ENCODE data around the gene FLNB.
A peak's percentile ranks its signal among the peaks of the same experiment; 100 is the strongest.

The FLNB gene

DNA sequence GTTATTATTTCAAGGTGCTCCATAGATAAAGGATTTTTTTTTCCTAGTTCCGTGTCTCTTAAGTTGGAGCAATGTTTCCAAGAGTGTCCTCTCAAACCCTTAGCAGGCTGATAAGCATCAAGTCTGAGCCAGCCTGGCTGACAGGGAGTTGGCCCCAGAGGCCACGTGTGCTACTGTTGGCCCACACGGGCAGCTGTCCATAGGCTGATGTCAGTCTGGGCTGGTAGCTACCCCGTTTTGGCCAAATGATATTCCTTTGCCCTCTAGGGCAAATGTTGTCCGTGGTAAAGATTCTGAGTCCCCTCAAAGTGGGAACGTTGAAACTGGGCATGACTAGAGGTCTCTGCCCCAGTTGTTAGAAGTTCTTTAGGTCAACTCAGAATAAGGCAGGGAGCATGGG lies 99.4 kb downstream of the FLNB start:
- Histone ChIP-seq H3K9me3 (ENCODE audit: severe bottlenecking) (no peaks in the 10 kb centered on the region), H3K36me3 (ENCODE audit: low read depth) (peaks cover 100% of the 10 kb centered on the region), H3K27ac (ENCODE audit: poor library complexity, severe bottlenecking) (no peak overlapping the region), H3K4me3 (ENCODE audit: severe bottlenecking) (no peak overlapping the region), H3K27me3 (ENCODE audit: insufficient read depth, poor library complexity, severe bottlenecking) (no peaks in the 10 kb centered on the region), H3K4me1 (ENCODE audit: insufficient read depth, poor library complexity, severe bottlenecking) (peaks cover 8% of the 10 kb centered on the region)
- ATAC-seq (ENCODE audit: low read depth) (no peak), DNase-seq (ENCODE audit: low spot score) (no peak)
- TF ChIP-seq, protein P1, sequence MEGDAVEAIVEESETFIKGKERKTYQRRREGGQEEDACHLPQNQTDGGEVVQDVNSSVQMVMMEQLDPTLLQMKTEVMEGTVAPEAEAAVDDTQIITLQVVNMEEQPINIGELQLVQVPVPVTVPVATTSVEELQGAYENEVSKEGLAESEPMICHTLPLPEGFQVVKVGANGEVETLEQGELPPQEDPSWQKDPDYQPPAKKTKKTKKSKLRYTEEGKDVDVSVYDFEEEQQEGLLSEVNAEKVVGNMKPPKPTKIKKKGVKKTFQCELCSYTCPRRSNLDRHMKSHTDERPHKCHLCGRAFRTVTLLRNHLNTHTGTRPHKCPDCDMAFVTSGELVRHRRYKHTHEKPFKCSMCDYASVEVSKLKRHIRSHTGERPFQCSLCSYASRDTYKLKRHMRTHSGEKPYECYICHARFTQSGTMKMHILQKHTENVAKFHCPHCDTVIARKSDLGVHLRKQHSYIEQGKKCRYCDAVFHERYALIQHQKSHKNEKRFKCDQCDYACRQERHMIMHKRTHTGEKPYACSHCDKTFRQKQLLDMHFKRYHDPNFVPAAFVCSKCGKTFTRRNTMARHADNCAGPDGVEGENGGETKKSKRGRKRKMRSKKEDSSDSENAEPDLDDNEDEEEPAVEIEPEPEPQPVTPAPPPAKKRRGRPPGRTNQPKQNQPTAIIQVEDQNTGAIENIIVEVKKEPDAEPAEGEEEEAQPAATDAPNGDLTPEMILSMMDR (IDR thresholded peaks at IDR 0.05; ENCODE audit: poor library complexity, severe bottlenecking): no peak

DNA sequence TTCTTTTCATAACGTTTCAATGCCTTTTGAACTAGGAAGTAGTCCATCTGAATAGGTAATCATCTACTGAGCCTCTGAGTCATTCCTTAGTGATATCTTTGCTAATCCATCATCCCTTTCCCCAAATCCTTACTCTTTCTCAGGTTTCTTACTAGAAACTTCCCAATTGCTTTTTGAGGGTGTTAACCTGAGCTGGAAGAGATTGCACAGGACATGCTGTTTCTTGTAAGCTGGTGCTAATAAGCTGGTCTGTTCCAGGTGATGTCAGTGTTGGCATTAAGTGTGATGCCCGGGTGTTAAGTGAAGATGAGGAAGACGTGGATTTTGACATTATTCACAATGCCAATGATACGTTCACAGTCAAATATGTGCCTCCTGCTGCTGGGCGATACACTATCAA lies 101.5 kb downstream of the FLNB start:
- Histone ChIP-seq H3K4me1 (ENCODE audit: insufficient read depth, poor library complexity, severe bottlenecking) (peaks cover 8% of the 10 kb centered on the region), H3K4me3 (ENCODE audit: severe bottlenecking) (no peak overlapping the region), H3K27me3 (ENCODE audit: insufficient read depth, poor library complexity, severe bottlenecking) (no peaks in the 10 kb centered on the region), H3K27ac (ENCODE audit: poor library complexity, severe bottlenecking) (peak overlapping the region; percentile 20), H3K9me3 (ENCODE audit: severe bottlenecking) (no peaks in the 10 kb centered on the region), H3K36me3 (ENCODE audit: low read depth) (peaks cover 100% of the 10 kb centered on the region)
- TF ChIP-seq, protein P1 (IDR thresholded peaks at IDR 0.05; ENCODE audit: poor library complexity, severe bottlenecking): no peak
- 0 out of 3 replicates have a peak, but pooled peaks have one; percentile 1 for ATAC-seq (ENCODE audit: low read depth)
- no peak for DNase-seq (ENCODE audit: low spot score)

DNA sequence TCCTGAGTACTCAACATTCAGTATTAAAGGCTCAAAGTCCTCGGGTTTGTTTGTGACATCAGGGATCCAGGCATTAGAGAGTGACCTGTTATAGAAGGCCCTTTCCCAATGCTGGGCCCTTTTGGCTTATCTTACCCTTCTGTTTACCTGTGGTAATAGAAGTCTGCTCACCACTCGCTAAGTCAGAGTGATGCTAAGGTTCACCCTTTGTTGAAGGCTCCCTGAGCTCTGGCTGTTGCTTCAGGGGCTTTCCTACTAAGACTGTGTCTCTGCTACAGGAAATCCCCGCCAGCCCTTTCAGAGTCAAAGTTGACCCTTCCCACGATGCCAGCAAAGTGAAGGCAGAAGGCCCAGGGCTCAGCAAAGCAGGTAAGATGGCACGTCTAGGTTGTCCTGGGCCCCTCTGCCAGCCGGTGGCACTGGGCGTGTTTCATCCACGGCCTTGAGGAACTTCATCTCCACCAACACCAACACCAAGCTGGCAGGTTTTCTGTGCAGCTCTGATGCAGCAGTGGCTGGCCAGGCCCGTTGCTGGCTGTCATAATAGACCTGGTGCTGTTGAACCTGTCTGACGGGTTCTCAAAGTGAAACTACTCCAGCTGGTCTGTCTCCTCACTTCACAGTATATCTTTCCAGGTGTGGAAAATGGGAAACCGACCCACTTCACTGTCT lies 103.4 kb downstream of the FLNB start:
- Histone ChIP-seq H3K4me3 (ENCODE audit: severe bottlenecking) (no peak overlapping the region), H3K27me3 (ENCODE audit: insufficient read depth, poor library complexity, severe bottlenecking) (no peaks in the 10 kb centered on the region), H3K36me3 (ENCODE audit: low read depth) (peaks cover 100% of the 10 kb centered on the region), H3K9me3 (ENCODE audit: severe bottlenecking) (no peaks in the 10 kb centered on the region), H3K27ac (ENCODE audit: poor library complexity, severe bottlenecking) (peak overlapping the region; percentile 20), H3K4me1 (ENCODE audit: insufficient read depth, poor library complexity, severe bottlenecking) (peaks cover 8% of the 10 kb centered on the region)
- ATAC-seq (ENCODE audit: low read depth): peak; percentile 22
- TF ChIP-seq, protein P1 (IDR thresholded peaks at IDR 0.05; ENCODE audit: poor library complexity, severe bottlenecking): no peak
- DNase-seq (ENCODE audit: low spot score): peak; percentile 47

DNA sequence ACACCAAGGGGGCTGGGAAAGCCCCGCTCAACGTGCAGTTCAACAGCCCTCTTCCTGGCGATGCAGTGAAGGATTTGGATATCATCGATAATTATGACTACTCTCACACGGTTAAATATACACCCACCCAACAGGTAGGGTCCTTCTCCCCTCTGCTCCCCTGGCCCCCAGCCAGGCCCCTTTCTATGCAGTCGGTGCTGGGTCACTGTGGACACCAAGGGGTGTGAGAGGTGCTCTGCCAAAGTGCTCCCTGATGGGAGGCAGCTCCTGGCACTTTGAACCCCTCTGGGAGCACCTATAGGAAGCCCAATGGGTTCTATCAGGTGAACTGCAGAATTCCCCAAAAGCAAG lies 103.9 kb downstream of the FLNB start:
- Histone ChIP-seq H3K36me3 (ENCODE audit: low read depth) (peaks cover 100% of the 10 kb centered on the region), H3K4me1 (ENCODE audit: insufficient read depth, poor library complexity, severe bottlenecking) (peaks cover 8% of the 10 kb centered on the region), H3K9me3 (ENCODE audit: severe bottlenecking) (no peaks in the 10 kb centered on the region), H3K27me3 (ENCODE audit: insufficient read depth, poor library complexity, severe bottlenecking) (no peaks in the 10 kb centered on the region), H3K27ac (ENCODE audit: poor library complexity, severe bottlenecking) (no peak overlapping the region), H3K4me3 (ENCODE audit: severe bottlenecking) (no peak overlapping the region)
- DNase-seq (ENCODE audit: low spot score) (no peak), ATAC-seq (ENCODE audit: low read depth) (no peak)
- TF ChIP-seq, protein P1 (IDR thresholded peaks at IDR 0.05; ENCODE audit: poor library complexity, severe bottlenecking): no peak

DNA sequence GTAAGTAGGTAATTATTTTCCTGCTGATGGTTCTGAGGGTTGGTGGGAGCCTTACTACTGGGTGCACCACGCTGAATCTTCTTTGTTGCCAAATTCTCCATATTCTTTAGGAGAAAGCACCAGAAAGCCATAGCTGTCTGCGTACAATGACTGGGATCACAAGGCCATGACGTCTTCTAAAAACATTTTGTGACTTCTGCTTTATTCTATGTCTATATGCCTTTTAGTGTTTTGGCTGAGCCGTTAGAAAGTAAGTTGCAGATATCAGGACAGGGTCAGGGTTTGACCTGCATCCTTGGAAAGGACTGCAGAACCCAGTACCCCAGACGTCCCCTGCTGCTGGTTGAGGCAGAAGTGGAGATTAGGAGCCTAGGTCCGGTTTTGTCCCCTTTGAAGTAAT lies 107.0 kb downstream of the FLNB start:
- TF ChIP-seq, protein P1 (IDR thresholded peaks at IDR 0.05; ENCODE audit: poor library complexity, severe bottlenecking): no peak
- Histone ChIP-seq H3K4me1 (ENCODE audit: insufficient read depth, poor library complexity, severe bottlenecking) (peaks cover 5% of the 10 kb centered on the region), H3K9me3 (ENCODE audit: severe bottlenecking) (no peaks in the 10 kb centered on the region), H3K27ac (ENCODE audit: poor library complexity, severe bottlenecking) (no peak overlapping the region), H3K36me3 (ENCODE audit: low read depth) (peaks cover 100% of the 10 kb centered on the region), H3K4me3 (ENCODE audit: severe bottlenecking) (no peak overlapping the region), H3K27me3 (ENCODE audit: insufficient read depth, poor library complexity, severe bottlenecking) (no peaks in the 10 kb centered on the region)
- ATAC-seq (ENCODE audit: low read depth): no peak
- DNase-seq (ENCODE audit: low spot score): no peak
